PFSK-1 (cell line): ENCODE measurements around the gene AURKA.
A peak's percentile ranks its signal among the peaks of the same experiment; 100 is the strongest.

Source experiments
- POLR2AphosphoS5 ChIP-seq: IDR thresholded peaks from 2 replicates; pipeline ENCODE4 v1.6.1; 2012; ENCODE audit warnings: low read depth, mild to moderate bottlenecking, control low read depth, low read length, moderate library complexity
- REST ChIP-seq, 2 experiments: IDR thresholded peaks; 2 replicates each; pipeline versions ENCODE4 v1.6.1 to v1.8.0; 2011 to 2012; ENCODE audit warnings: low read depth in 2 of 2, low read length in 2 of 2, control low read depth in 1 of 2, inconsistent platforms in 1 of 2, mild to moderate bottlenecking in 1 of 2, moderate library complexity in 1 of 2; ENCODE audit not compliant: insufficient read depth in 1 of 2
- SIN3A ChIP-seq: IDR thresholded peaks from 2 replicates; pipeline ENCODE4 v1.6.1; 2012; ENCODE audit warnings: mild to moderate bottlenecking, low read length, moderate library complexity, borderline replicate concordance; ENCODE audit not compliant: insufficient read depth
- TAF1 ChIP-seq: IDR thresholded peaks from 2 replicates; pipeline ENCODE4 v1.6.1; 2012; ENCODE audit warnings: low read length, control low read depth, borderline replicate concordance; ENCODE audit not compliant: insufficient read depth

- TF ChIP-seq POLR2AphosphoS5, result peak; percentile 16; the same call in 1 of the 2 replicates
- TF ChIP-seq REST (IDR thresholded peaks at IDR 0.05; ENCODE audit: insufficient read depth in 1 of 2, low read depth in 2 of 2, low read length in 2 of 2), result no peak
- no peak for TF ChIP-seq TAF1
- TF ChIP-seq SIN3A, result no peak
Measured at GRCh38 chr20:56391037-56391436, 978 bp downstream of the AURKA start.
